Stimulated activated CD8-positive, alpha-beta memory T cell treated with anti-CD3 and anti-CD28 coated beads, Interleukin-7, amount 100 ng/mL, for 4 hours (primary cell): ENCODE measurements around the gene NGB.

Experiments
- DNase-seq, 2 donors: peaks; one replicate each; pipeline ENCODE4 v3.0.0-alpha.2; 2020; ENCODE audit warnings: low read depth in 2 of 2

Gene NGB

GRCh38 chr14:77231721-77232120 lies 39.3 kb downstream of the NGB start:
- no peak for DNase-seq

GRCh38 chr14:77230914-77231313 lies 40.1 kb downstream of the NGB start:
- DNase-seq: no peak

- DNase-seq: no peak
Observed at GRCh38 chr14:77228056-77228455, 43.0 kb downstream of the NGB start.

GRCh38 chr14:77225892-77226557 lies 45.0 kb downstream of the NGB start:
- DNase-seq: no peak

GRCh38 chr14:77225254-77225653 lies 45.8 kb downstream of the NGB start:
- DNase-seq: no peak

GRCh38 chr14:77224212-77224611 lies 46.8 kb downstream of the NGB start:
- DNase-seq: no peak

- DNase-seq: no peak
Observed at GRCh38 chr14:77222546-77223225, 48.3 kb downstream of the NGB start.

- no peak for DNase-seq
Observed at GRCh38 chr14:77221241-77221871, 49.6 kb downstream of the NGB start.

- no peak for DNase-seq
Observed at GRCh38 chr14:77220246-77221017, 50.6 kb downstream of the NGB start.

GRCh38 chr14:77219591-77219990 lies 51.4 kb downstream of the NGB start:
- no peak for DNase-seq

- DNase-seq: no peak
Observed at GRCh38 chr14:77217551-77217950, 53.5 kb downstream of the NGB start.
